Measurements from ENCODE around the gene FERMT2.

GRCh38 chr14:52825085-52825484 is 125.8 kb downstream of the FERMT2 start:
- TF ChIP-seq CTCF (conservative IDR thresholded peaks at IDR 0.05): no peak
- TF ChIP-seq ZFX (IDR thresholded peaks at IDR 0.05): no peak

All from C4-2B (cell line).